Measurements from ENCODE around the gene ANAPC4. TPM values are rescaled to one million over a fixed set of nuclear protein-coding genes. Genes with fewer than 3 reads are reported as not detected.
A peak's percentile ranks its signal among the peaks of the same experiment; 100 is the strongest.
"Not testable (repeated sequence)": the region's sequence is repeated elsewhere in the genome, so short reads cannot be mapped to it uniquely, and the experiment has no call there.

The ANAPC4 gene
- total and polyA plus RNA-seq, 5 donors, result 10.3 to 16.0 (median 15.1) TPM

DNA sequence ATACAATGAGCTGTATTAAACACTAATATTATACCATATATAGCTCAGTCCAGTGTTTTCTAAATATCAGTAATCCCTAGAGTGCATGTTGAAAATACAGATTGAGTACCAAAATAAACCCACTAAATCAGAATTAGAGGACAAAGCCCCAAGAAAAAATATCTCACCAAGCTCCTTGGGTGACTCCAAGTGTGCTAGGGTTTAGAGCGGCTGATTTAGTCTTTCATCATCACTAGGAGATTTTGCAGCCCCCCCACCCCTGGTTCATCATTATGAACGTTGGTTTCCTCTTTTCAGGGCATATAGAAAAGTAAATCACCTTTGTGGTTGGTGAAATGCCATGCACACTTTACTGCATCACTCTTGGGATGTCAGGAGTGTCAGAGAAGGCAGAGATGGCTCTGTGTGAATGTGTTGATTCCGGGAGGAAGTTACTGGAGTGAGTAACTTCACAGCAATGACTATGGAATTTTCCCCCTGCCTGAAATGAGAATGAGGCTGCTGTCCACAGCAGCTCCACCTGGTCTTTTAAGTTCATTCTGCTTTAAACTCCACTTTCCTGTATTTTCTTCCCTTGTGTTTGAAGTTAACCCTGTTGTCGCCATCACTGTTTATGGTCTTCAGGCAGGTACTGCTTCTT lies 25.2 kb upstream of the ANAPC4 start:
- ATAC-seq (no peak), DNase-seq (no peak)
- Histone ChIP-seq H3K4me3 (ENCODE audit: low read length) (no peak overlapping the region), H3K4me1 (ENCODE audit: control insufficient read depth, insufficient read depth, low read length) (no peaks in the 10 kb centered on the region), H3K9me3 (ENCODE audit: control insufficient read depth, low read length) (no peaks in the 10 kb centered on the region), H3K27ac (ENCODE audit: low read length) (no peak overlapping the region), H3K27me3 (ENCODE audit: control insufficient read depth, insufficient read depth) (no peaks in the 10 kb centered on the region)
- 80% methylated on average over 4 of the region's 4 CpGs for WGBS
- intact Hi-C loops (cut with DNase I), result no loop called here

DNA sequence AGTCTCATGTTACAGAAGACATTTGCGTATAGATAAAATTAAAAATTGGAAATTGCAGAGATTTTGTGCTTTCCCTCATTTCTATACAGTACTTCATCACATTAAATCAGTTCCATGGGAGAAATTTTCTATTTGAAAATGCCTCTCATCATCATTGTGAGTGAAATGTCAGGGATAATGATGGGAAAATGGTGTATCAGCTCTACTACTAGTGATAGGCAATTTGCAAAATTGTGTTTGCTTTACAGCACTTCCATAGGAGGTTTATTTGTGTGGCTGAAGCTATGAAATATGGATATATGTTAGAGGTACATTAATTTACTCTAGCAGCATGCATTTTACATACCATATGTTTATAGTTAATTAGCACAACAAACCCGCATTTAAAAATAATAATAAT lies 21.0 kb upstream of the ANAPC4 start:
- DNase-seq (no peak), ATAC-seq (no peak)
- WGBS, result 97% methylated on average over 2 of the region's 2 CpGs
- H3K4me3 ChIP-seq (ENCODE audit: low read length), result no peak overlapping the region
- H3K27ac ChIP-seq (ENCODE audit: low read length), result no peak overlapping the region
- H3K9me3 ChIP-seq (ENCODE audit: control insufficient read depth, low read length), result no peaks in the 10 kb centered on the region
- no peaks in the 10 kb centered on the region for H3K27me3 ChIP-seq (ENCODE audit: control insufficient read depth, insufficient read depth)
- no peaks in the 10 kb centered on the region for H3K4me1 ChIP-seq (ENCODE audit: control insufficient read depth, insufficient read depth, low read length)
- intact Hi-C loops (cut with DNase I), result no loop called here

DNA sequence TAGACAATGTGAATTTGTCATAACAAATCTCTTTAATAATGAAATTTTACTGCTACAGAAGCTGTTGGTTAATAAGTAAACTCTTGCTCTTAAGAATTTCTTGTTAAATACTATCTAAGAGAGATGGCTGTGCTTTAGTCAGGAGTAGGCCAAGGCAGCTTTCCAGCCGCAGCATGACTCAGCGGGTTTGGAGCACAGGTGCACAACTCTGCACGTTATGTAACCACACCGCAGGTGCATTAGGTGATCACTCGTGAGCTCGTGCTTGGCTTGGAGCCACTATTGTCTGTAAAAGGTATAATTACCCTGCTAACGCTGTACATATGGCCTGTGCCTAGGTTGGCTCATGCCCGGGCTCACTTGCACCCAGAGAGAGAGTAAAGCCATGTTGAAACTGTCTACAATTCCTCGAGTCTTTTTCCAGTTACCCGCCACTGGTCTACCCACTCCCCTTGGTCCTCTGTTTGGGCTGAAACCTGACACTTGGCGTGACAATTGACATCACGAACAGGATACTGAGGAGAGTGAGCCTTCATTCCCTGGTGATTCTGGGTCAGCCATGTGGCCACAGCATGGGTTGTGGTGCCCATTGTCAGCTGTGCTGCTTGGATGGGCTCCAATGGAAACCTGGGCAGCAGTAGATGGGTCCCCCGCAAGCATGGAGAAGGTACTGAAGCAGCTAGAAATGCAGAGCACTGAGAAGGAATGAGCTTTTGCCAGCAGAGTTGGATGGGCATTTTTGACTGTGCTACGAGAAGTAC lies 18.4 kb upstream of the ANAPC4 start:
- ATAC-seq, result no peak
- no peaks in the 10 kb centered on the region for H3K27me3 ChIP-seq (ENCODE audit: control insufficient read depth, insufficient read depth)
- no peaks in the 10 kb centered on the region for H3K4me1 ChIP-seq (ENCODE audit: control insufficient read depth, insufficient read depth, low read length)
- no peaks in the 10 kb centered on the region for H3K9me3 ChIP-seq (ENCODE audit: control insufficient read depth, low read length)
- DNase-seq, result peak in 1 of 3 donors; percentile 28
- H3K27ac ChIP-seq (ENCODE audit: low read length), result no peak overlapping the region
- 91% methylated on average over 14 of the region's 14 CpGs for WGBS
- H3K4me3 ChIP-seq (ENCODE audit: low read length), result no peak overlapping the region
- intact Hi-C loops (cut with DNase I), result no loop called here

DNA sequence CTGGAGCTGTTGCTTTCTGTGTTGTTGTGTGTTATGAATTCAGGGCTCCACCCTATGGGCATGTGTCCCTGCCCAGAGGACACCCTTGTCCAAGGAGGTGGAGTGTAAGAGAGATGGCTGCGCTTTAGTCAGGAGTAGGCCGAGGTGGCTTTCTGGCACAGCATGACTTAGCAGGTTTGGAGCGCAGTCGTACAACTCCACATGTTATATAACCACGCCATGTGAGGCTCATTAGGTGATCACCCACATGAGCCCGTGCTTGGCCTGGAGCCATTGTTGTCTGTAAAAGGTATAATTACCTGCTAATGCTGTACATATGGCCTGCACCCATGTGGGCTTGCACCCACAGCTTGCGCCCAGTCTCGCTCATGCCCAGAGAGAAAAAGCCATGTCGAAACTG lies 15.8 kb upstream of the ANAPC4 start:
- Histone ChIP-seq H3K9me3 (ENCODE audit: control insufficient read depth, low read length) (no peaks in the 10 kb centered on the region), H3K27ac (ENCODE audit: low read length) (no peak overlapping the region), H3K4me1 (ENCODE audit: control insufficient read depth, insufficient read depth, low read length) (no peaks in the 10 kb centered on the region), H3K4me3 (ENCODE audit: low read length) (no peak overlapping the region), H3K27me3 (ENCODE audit: control insufficient read depth, insufficient read depth) (no peaks in the 10 kb centered on the region)
- over 99% methylated on average over 9 of the region's 9 CpGs for WGBS
- peak in 1 of 3 donors; percentile 18 for DNase-seq
- ATAC-seq, result no peak
- intact Hi-C loops (cut with DNase I), result no loop called here

DNA sequence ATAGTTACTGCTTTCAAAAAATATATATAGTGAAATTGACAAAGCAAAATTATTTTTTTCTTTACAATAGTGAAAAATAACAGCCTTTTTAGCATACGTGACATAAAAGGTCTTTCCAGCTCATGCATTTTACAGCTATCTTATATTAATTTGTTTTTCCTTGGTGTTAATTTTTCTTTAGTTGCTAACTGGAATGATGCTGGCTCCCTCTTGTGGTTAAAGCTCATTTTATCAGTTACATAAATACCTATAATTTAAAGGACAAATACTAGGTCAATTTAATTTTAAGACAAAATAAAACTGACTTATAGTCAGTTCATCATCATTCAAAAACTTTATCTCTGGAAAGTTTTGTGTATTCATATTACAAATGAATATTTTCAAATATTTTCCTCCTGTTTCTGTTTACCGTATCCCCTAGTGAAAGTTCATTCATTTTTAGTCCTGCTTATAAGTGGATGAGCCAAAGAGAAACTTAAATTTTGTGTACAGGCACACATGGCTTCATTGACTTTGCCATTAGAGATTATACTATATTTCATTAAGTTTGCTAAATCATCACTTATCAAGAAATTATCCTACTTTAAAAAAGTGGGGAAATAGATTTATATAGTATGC lies 9.9 kb upstream of the ANAPC4 start:
- intact Hi-C loops (cut with DNase I), result no loop called here
- ATAC-seq, result no peak
- WGBS, result 80% methylated on average over 2 of the region's 2 CpGs

DNA sequence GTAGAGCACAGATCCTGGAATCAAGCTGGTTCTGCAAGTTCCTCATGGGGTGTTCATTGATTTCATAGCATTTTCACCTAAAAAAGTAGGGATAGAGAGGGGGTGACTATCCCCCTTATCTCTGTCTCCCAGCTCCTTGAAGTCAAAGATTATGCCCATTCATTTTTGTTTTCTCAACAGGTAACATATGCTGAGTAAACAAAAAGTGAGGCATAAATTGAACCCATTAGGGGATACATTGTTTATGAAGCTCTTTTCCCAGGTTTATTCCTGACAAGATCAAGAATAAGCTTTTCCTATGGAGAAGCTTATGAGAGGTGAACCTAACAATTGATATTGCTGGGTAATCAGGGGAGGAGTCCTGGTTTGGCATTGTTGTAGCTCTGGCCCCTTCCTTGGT lies 9.2 kb upstream of the ANAPC4 start:
- no peak for ATAC-seq
- H3K9me3 ChIP-seq (ENCODE audit: control insufficient read depth, low read length), result no peaks in the 10 kb centered on the region
- DNase-seq, result no peak
- no peaks in the 10 kb centered on the region for H3K27me3 ChIP-seq (ENCODE audit: control insufficient read depth, insufficient read depth)
- intact Hi-C loops (cut with DNase I), result loop anchor here in 1 of 4 donors (2.0 kb wide), 1 partner anchor 55 kb away; the partner anchor contains the start of gene ZCCHC4
- H3K4me3 ChIP-seq (ENCODE audit: low read length), result no peak overlapping the region
- no peak overlapping the region for H3K27ac ChIP-seq (ENCODE audit: low read length)
- no peaks in the 10 kb centered on the region for H3K4me1 ChIP-seq (ENCODE audit: control insufficient read depth, insufficient read depth, low read length)

More for the DNA sequence above, 9.9 kb upstream of the ANAPC4 start:
- Histone ChIP-seq H3K4me3 (ENCODE audit: low read length) (no peak overlapping the region), H3K27me3 (ENCODE audit: control insufficient read depth, insufficient read depth) (no peaks in the 10 kb centered on the region), H3K9me3 (ENCODE audit: control insufficient read depth, low read length) (no peaks in the 10 kb centered on the region), H3K4me1 (ENCODE audit: control insufficient read depth, insufficient read depth, low read length) (no peaks in the 10 kb centered on the region), H3K27ac (ENCODE audit: low read length) (no peak overlapping the region)
- no peak for DNase-seq

DNA sequence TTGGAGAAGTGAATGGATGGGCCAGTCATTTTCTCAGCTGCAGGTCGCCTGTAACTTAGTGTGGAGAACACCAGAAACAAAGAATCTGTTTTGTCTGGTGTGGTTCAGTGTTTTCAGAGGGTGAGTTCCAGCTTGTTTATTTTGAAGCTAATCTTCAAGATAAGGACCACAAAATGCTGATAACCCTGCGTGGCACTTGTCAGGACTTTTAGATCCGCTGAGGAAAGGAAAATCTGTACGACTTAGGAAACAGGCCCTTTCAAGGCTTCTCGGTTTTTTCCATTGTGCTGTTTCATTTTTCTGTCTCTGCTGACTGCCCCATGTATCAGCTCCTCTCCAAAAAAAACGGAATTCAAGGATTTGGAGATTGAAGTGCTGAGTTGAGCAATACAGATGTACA lies 8.7 kb upstream of the ANAPC4 start:
- Histone ChIP-seq H3K4me3 (ENCODE audit: low read length) (no peak overlapping the region), H3K4me1 (ENCODE audit: control insufficient read depth, insufficient read depth, low read length) (no peaks in the 10 kb centered on the region), H3K27ac (ENCODE audit: low read length) (no peak overlapping the region), H3K27me3 (ENCODE audit: control insufficient read depth, insufficient read depth) (no peaks in the 10 kb centered on the region), H3K9me3 (ENCODE audit: control insufficient read depth, low read length) (no peaks in the 10 kb centered on the region)
- DNase-seq (no peak), ATAC-seq (peak; percentile 88 to 90)
- 50% methylated on average over 6 of the region's 6 CpGs for WGBS
- intact Hi-C loops (cut with DNase I), result loop anchor here in 1 of 4 donors (2.0 kb wide), 1 partner anchor 56 kb away; the partner anchor contains the start of gene ZCCHC4

DNA sequence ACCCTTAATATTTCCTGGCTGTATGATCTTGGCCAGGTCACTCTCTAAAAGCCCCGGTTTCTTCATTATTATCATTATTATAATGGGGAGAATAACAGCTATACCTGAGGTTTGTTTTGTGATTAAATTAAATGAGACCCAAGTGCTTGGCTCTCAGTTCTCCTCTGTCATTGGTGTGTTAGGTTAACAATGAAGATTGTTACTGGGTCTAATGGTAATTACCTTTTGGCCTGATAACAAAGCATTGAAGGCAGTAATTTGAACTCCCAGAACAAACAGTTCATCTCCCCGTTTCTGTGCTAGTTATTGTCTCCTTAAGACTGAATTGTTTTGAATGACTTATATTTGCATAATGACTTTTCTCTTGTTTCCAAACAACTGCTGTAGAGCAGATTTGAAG lies 6.8 kb upstream of the ANAPC4 start:
- H3K9me3 ChIP-seq (ENCODE audit: control insufficient read depth, low read length), result no peaks in the 10 kb centered on the region
- no peaks in the 10 kb centered on the region for H3K4me1 ChIP-seq (ENCODE audit: control insufficient read depth, insufficient read depth, low read length)
- ATAC-seq (no peak), DNase-seq (no peak)
- no peak overlapping the region for H3K27ac ChIP-seq (ENCODE audit: low read length)
- no peaks in the 10 kb centered on the region for H3K27me3 ChIP-seq (ENCODE audit: control insufficient read depth, insufficient read depth)
- intact Hi-C loops (cut with DNase I), result no loop called here
- no peak overlapping the region for H3K4me3 ChIP-seq (ENCODE audit: low read length)
- WGBS, result 75% methylated on average over 2 of the region's 2 CpGs

DNA sequence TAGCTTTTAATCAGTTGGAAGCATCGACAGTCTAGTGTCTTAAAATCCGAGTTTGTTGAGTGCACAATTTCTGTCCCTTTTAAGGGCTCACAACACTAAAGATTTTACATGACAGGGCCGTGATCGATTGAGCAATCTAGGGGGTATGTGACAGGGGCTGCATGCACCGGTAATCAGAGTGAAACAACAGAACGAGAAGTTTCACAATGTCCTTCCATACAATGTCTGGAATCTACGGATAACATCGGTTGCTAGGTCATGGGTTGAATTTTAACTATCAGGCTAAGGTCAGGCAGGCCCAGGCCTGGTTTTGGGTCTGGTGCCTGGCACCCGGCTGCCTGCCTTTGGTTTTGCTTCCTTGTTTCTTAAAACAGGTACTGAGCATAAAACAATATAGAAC lies 4.5 kb upstream of the ANAPC4 start:
- H3K27me3 ChIP-seq (ENCODE audit: control insufficient read depth, insufficient read depth); H3K27ac ChIP-seq (ENCODE audit: low read length); H3K9me3 ChIP-seq (ENCODE audit: control insufficient read depth, low read length); intact Hi-C loops (cut with DNase I); DNase-seq; H3K4me1 ChIP-seq (ENCODE audit: control insufficient read depth, insufficient read depth, low read length); ATAC-seq; H3K4me3 ChIP-seq (ENCODE audit: low read length): not testable (repeated sequence)
- WGBS, result 79% methylated on average over 9 of the region's 9 CpGs

DNA sequence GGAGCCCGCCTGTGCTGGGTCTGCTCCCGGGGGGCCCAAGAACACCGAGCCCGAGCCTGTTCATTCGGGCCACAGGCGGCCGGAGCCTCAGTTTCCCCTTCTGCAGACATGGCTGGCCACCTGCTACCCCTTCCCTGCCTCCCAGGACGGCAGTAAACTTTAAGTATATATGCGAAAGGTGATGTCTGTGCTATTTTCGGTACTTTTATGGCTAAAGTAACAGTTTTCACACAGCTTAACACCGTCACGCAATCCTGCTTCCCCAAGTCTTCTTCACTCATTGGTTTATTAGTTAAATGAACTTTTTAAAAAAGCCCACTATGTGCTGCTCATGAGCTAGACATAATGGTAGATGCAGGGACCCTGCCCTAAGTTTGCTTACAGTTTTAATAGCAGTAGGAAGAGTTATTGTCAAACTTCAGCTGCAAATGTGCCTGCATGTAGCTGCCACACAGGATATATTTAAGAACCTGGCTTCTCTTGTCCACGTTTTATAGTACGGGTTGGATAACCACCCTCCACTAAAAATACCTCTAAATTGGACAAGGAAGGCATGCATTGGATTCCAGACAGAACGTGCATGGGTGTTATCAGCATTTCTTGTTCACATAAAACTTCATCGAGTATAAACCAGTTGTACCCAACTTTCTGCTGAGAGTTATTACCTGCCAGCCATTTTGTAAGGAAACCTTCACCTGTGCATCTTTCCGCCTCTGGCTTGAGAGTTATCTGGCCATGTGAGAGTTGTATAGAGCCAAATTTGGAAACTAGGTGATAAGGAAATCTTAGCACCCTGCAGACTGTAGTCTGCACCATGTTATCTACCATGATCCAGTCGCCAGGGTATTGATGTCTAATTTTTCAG lies 741 bp downstream of the ANAPC4 start:
- Histone ChIP-seq H3K4me1 (ENCODE audit: control insufficient read depth, insufficient read depth, low read length) (peaks cover 7% of the 10 kb centered on the region), H3K9me3 (ENCODE audit: control insufficient read depth, low read length) (no peaks in the 10 kb centered on the region), H3K27ac (ENCODE audit: low read length) (peak overlapping the region; percentile 9), H3K4me3 (ENCODE audit: low read length) (peak overlapping the region; percentile 99), H3K27me3 (ENCODE audit: control insufficient read depth, insufficient read depth) (no peaks in the 10 kb centered on the region)
- WGBS, result 17% methylated on average over 18 of the region's 18 CpGs
- DNase-seq, result peak in 1 of 3 donors; percentile 69
- intact Hi-C loops (cut with DNase I), result no loop called here
- ATAC-seq, result peak in 1 of 2 donors; percentile 3

DNA sequence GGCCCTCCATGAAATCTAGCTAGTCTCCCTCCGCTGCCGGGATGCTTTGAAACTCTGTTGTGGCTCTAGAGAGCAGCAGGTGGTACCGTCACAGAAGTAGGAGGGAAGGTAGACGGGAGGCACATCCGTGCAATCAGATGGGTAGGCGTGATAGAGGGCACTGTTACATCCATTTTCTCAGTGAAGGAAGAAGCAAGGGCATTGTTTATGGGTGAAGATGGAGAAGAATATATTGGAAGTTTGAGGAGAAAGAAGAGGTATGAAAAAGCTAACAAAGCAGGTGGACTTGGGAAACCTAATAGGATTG lies 1.3 kb downstream of the ANAPC4 start:
- 85% methylated on average over 6 of the region's 6 CpGs for WGBS
- H3K27ac ChIP-seq (ENCODE audit: low read length), result no peak overlapping the region
- no peaks in the 10 kb centered on the region for H3K27me3 ChIP-seq (ENCODE audit: control insufficient read depth, insufficient read depth)
- DNase-seq, result no peak
- no peaks in the 10 kb centered on the region for H3K9me3 ChIP-seq (ENCODE audit: control insufficient read depth, low read length)
- peak overlapping the region; percentile 99 for H3K4me3 ChIP-seq (ENCODE audit: low read length)
- ATAC-seq, result no peak
- intact Hi-C loops (cut with DNase I), result no loop called here
- H3K4me1 ChIP-seq (ENCODE audit: control insufficient read depth, insufficient read depth, low read length), result peaks cover 7% of the 10 kb centered on the region

Data from right cardiac atrium (tissue), 5 donors.